ENCODE measurements around the gene FXYD3.

Gene FXYD3

DNA sequence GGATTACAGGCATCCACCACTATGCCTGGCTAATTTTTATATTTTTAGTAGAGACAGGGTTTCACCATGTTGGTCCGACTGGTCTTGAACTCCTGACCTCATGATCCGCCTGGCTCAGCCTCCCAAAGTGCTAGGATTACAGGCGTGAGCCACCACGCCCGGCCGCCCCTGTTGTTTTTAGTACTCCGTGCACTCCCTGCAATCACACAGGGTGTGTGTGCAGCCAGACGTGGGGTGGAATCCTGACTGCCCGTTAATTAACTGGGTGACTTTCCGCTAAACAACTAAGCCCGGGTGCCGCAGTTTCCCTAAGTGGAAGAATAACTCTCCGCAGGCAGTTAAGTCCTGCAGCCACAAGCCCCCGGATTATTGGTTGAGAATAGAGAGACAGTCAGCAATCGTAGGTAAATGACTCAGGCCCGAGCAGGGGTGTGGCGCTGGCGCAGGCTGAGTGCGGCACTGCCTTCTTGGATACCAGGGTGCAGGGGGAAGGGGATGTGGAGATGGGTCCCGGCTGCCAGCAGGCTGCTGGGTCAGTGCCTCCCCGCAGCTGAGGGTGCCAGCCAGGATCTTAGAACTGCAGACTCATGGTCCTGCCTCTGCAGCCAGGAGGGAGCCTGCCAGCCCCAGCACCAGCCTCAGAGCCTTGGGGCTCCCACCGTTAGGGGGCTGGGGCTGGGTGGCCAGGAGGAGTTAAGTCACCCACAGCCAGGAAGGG is 6.1 kb upstream of the FXYD3 start:
- no peak for DNase-seq (ENCODE audit: extremely low read depth, insufficient read length)
- Histone ChIP-seq H3K36me3 (ENCODE audit: control insufficient read depth, insufficient read depth, low read length) (no peaks in the 10 kb centered on the region), H3K4me3 (replicated peaks; ENCODE audit: low read depth, low read length) (no peak overlapping the region), H3K27me3 (replicated peaks; ENCODE audit: control insufficient read depth, insufficient read depth, low read length) (no peaks in the 10 kb centered on the region)
- TF ChIP-seq, protein P1, sequence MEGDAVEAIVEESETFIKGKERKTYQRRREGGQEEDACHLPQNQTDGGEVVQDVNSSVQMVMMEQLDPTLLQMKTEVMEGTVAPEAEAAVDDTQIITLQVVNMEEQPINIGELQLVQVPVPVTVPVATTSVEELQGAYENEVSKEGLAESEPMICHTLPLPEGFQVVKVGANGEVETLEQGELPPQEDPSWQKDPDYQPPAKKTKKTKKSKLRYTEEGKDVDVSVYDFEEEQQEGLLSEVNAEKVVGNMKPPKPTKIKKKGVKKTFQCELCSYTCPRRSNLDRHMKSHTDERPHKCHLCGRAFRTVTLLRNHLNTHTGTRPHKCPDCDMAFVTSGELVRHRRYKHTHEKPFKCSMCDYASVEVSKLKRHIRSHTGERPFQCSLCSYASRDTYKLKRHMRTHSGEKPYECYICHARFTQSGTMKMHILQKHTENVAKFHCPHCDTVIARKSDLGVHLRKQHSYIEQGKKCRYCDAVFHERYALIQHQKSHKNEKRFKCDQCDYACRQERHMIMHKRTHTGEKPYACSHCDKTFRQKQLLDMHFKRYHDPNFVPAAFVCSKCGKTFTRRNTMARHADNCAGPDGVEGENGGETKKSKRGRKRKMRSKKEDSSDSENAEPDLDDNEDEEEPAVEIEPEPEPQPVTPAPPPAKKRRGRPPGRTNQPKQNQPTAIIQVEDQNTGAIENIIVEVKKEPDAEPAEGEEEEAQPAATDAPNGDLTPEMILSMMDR (IDR thresholded peaks at IDR 0.05; ENCODE audit: insufficient read depth, low read length, poor library complexity, severe bottlenecking) = no peak

GRCh38 chr19:35110974-35111373 is 4.6 kb upstream of the FXYD3 start:
- Histone ChIP-seq H3K27me3 (replicated peaks; ENCODE audit: control insufficient read depth, insufficient read depth, low read length) (no peaks in the 10 kb centered on the region; the same call in 1 of the 2 replicates), H3K36me3 (ENCODE audit: control insufficient read depth, insufficient read depth, low read length) (no peaks in the 10 kb centered on the region), H3K4me3 (replicated peaks; ENCODE audit: low read depth, low read length) (no peak overlapping the region)
- no peak for DNase-seq (ENCODE audit: extremely low read depth, insufficient read length)
- TF ChIP-seq, protein P1 (IDR thresholded peaks at IDR 0.05; ENCODE audit: insufficient read depth, low read length, poor library complexity, severe bottlenecking) = no peak

GRCh38 chr19:35112995-35113688 is 2.5 kb upstream of the FXYD3 start:
- Histone ChIP-seq H3K4me3 (replicated peaks; ENCODE audit: low read depth, low read length) (no peak overlapping the region), H3K27me3 (replicated peaks; ENCODE audit: control insufficient read depth, insufficient read depth, low read length) (no peaks in the 10 kb centered on the region; the same call in none of the 2 replicates), H3K36me3 (ENCODE audit: control insufficient read depth, insufficient read depth, low read length) (no peaks in the 10 kb centered on the region)
- no peak for DNase-seq (ENCODE audit: extremely low read depth, insufficient read length)
- TF ChIP-seq, protein P1 (IDR thresholded peaks at IDR 0.05; ENCODE audit: insufficient read depth, low read length, poor library complexity, severe bottlenecking) = no peak

DNA sequence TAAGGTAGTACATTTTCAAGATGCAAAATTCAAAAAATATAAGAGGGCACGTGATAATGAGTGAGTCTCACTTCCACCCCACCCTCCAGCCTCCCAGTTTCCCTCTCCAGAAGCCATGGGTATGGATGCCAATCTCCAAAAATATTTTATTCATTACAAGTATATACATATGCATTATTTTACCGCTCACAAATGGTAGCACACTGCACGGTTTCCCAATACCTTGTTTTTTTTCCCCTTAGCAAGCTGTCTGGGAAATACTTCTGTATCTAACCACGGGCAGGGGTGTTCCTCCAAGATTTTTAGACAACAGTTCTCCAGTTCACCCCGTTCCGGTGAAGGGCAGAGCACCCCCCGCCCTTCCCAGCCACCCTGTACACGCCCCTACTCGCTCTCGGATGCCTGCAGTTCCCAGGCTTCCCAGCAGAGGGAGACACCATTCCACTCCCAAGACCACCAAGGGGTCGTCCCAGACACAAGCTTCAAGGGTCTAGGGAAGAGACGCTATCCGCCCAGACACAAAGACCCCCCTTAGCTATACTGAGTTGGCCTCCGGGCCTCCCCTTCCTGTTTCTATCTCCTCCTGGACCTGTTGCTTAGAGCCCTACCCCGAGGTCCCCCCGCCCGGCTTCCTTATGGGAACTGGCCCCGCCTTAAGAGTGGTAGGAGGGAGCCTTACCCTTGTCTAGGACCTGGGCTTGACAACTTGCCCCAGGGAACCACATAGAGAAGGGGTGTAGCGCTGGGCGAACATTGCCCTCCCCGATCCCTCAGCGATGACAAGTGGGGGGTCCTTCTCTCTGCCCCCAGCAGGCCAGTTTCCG is 1.1 kb upstream of the FXYD3 start:
- no peak for DNase-seq (ENCODE audit: extremely low read depth, insufficient read length)
- Histone ChIP-seq H3K36me3 (ENCODE audit: control insufficient read depth, insufficient read depth, low read length) (no peaks in the 10 kb centered on the region), H3K4me3 (replicated peaks; ENCODE audit: low read depth, low read length) (no peak overlapping the region), H3K27me3 (replicated peaks; ENCODE audit: control insufficient read depth, insufficient read depth, low read length) (no peaks in the 10 kb centered on the region; the same call in none of the 2 replicates)
- TF ChIP-seq, protein P1 (IDR thresholded peaks at IDR 0.05; ENCODE audit: insufficient read depth, low read length, poor library complexity, severe bottlenecking) = peak; percentile 98

DNA sequence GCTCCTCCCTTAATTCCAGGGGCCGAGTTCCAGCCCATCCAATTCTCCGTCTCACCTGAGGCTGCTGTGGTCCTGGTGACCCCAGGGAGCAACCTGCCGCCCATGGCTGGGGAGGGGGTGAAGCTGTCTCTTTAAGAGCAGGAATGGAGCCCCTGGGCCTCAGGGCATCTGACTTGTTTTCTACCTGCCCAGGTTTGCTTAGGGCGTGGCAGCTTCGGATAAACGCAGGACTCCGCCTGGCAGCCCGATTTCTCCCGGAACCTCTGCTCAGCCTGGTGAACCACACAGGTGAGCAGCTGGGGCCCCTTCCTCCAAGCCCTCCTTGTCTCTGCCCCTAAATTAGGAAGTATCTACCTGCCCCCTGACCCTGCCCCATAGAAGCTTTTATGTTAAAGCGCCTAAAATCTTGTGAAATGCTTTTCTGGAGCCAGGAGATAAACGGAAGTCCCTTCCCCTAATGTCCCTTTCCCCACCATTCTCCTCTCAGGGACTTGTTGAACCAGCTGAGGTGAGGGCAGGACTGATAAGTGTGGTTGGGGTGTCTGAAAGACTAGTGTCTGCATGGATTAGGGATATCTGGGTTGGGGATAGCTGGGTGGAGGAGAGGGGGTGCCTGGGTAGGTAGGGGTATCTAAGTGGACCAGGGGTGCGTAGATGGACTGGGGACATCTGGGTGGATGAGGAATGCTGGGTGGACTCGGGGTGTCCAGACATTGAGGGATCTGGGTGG is 614 bp downstream of the FXYD3 start:
- H3K36me3 ChIP-seq (ENCODE audit: control insufficient read depth, insufficient read depth, low read length) = no peaks in the 10 kb centered on the region
- TF ChIP-seq, protein P1 (IDR thresholded peaks at IDR 0.05; ENCODE audit: insufficient read depth, low read length, poor library complexity, severe bottlenecking) = no peak
- DNase-seq (ENCODE audit: extremely low read depth, insufficient read length) = no peak
- H3K4me3 ChIP-seq (replicated peaks; ENCODE audit: low read depth, low read length) = no peak overlapping the region
- H3K27me3 ChIP-seq (replicated peaks; ENCODE audit: control insufficient read depth, insufficient read depth, low read length) = no peaks in the 10 kb centered on the region; the same call in none of the 2 replicates

Data from GM06990 (cell line).